ENCODE results near the gene CHRNG.

The CHRNG gene

DNA sequence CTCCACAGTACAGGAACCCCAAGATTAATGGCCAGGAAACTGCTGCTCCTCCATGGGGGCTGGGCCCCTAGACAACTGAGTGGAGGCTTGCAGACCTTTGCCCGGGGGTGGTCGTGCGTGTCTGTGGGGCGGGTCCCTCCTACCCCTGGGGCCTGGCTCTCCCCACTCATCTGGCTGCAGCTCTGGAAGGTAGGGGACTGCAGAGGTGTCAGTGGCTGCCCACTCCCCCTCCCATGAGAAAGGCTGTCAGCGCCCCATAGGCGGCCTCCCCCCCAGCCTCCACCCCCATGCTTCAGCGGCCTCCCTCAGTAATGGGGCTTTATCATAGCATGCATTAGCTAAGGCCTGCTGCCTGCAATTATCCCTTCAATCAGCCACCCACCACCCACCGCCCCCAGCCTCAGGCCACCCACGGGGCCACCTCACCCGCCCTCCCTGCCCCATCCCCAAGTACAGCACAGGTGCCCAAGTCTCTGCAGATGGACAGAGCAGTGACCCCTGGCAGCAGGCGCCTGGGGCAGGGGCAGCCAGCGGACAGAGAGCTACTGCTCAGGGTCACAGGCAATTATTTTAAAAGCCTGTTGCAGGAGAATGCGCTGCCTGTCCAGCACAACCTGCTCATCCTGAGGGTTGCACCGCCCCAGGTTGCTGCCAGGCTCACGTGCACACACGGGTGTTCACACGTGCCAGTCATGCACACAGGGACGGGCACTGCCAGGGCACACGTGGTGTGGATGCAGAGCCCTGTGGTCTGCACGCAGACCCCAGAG, 42.8 kb upstream of the CHRNG start:
- no peaks in the 10 kb centered on the region for H3K36me3 ChIP-seq (ENCODE audit: insufficient read depth, low read length)
- no peak overlapping the region for H3K4me3 ChIP-seq (ENCODE audit: low read depth, low read length)
- H2AFZ ChIP-seq (ENCODE audit: low read length, unreplicated experiment): no peak overlapping the region
- H3K4me1 ChIP-seq (ENCODE audit: control insufficient read depth, insufficient read depth, low read length, unreplicated experiment): no peaks in the 10 kb centered on the region
- H3K79me2 ChIP-seq (ENCODE audit: control insufficient read depth, insufficient read depth, low read length, unreplicated experiment): no peaks in the 10 kb centered on the region
- H3K27ac ChIP-seq (ENCODE audit: low read depth, low read length): no peak overlapping the region
- H3K27me3 ChIP-seq (ENCODE audit: insufficient read depth, low read length): peaks cover 22% of the 10 kb centered on the region

GRCh38 chr2:232497348-232497747, 42.1 kb upstream of the CHRNG start:
- H2AFZ ChIP-seq (ENCODE audit: low read length, unreplicated experiment): no peak overlapping the region
- H3K4me1 ChIP-seq (ENCODE audit: control insufficient read depth, insufficient read depth, low read length, unreplicated experiment): no peaks in the 10 kb centered on the region
- H3K27me3 ChIP-seq (ENCODE audit: insufficient read depth, low read length): peaks cover 27% of the 10 kb centered on the region
- no peak overlapping the region for H3K4me3 ChIP-seq (ENCODE audit: low read depth, low read length)
- no peaks in the 10 kb centered on the region for H3K79me2 ChIP-seq (ENCODE audit: control insufficient read depth, insufficient read depth, low read length, unreplicated experiment)
- no peak overlapping the region for H3K27ac ChIP-seq (ENCODE audit: low read depth, low read length)
- H3K36me3 ChIP-seq (ENCODE audit: insufficient read depth, low read length): no peaks in the 10 kb centered on the region

GRCh38 chr2:232498452-232498851, 41.0 kb upstream of the CHRNG start:
- H3K4me1 ChIP-seq (ENCODE audit: control insufficient read depth, insufficient read depth, low read length, unreplicated experiment): peaks cover 2% of the 10 kb centered on the region
- H3K27me3 ChIP-seq (ENCODE audit: insufficient read depth, low read length): peaks cover 38% of the 10 kb centered on the region
- H3K79me2 ChIP-seq (ENCODE audit: control insufficient read depth, insufficient read depth, low read length, unreplicated experiment): no peaks in the 10 kb centered on the region
- H3K4me3 ChIP-seq (ENCODE audit: low read depth, low read length): no peak overlapping the region
- no peaks in the 10 kb centered on the region for H3K36me3 ChIP-seq (ENCODE audit: insufficient read depth, low read length)
- no peak overlapping the region for H2AFZ ChIP-seq (ENCODE audit: low read length, unreplicated experiment)
- H3K27ac ChIP-seq (ENCODE audit: low read depth, low read length): no peak overlapping the region

DNA sequence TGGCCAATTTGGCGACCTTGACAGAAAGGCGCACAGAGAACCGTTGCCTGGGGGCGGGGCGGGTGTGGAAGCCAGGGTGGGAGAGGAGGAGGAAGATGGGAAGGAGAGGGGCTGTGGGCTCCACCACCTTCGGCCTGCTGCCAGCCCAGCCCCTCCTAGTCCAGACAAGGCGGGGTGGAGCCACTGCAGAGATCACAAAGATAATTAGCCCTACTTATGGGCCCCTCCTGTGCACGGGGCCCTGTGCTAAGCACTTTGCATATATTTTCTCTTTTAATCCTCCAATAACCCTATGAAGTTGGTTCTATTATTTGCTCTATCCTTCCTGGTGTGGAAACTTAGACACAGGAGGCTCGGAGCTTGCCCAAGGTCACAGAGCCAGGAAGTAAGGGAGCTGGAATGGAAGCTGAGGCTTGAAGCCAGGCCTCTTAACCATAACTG, 38.1 kb upstream of the CHRNG start:
- H3K79me2 ChIP-seq (ENCODE audit: control insufficient read depth, insufficient read depth, low read length, unreplicated experiment): no peaks in the 10 kb centered on the region
- H3K4me3 ChIP-seq (ENCODE audit: low read depth, low read length): no peak overlapping the region
- H3K4me1 ChIP-seq (ENCODE audit: control insufficient read depth, insufficient read depth, low read length, unreplicated experiment): peaks cover 2% of the 10 kb centered on the region
- no peak overlapping the region for H2AFZ ChIP-seq (ENCODE audit: low read length, unreplicated experiment)
- no peak overlapping the region for H3K27ac ChIP-seq (ENCODE audit: low read depth, low read length)
- peaks cover 64% of the 10 kb centered on the region for H3K27me3 ChIP-seq (ENCODE audit: insufficient read depth, low read length)
- H3K36me3 ChIP-seq (ENCODE audit: insufficient read depth, low read length): no peaks in the 10 kb centered on the region

- Histone ChIP-seq H3K36me3 (ENCODE audit: insufficient read depth, low read length) (no peaks in the 10 kb centered on the region), H3K27me3 (ENCODE audit: insufficient read depth, low read length) (peaks cover 64% of the 10 kb centered on the region), H3K4me3 (ENCODE audit: low read depth, low read length) (no peak overlapping the region), H2AFZ (ENCODE audit: low read length, unreplicated experiment) (no peak overlapping the region), H3K27ac (ENCODE audit: low read depth, low read length) (no peak overlapping the region), H3K4me1 (ENCODE audit: control insufficient read depth, insufficient read depth, low read length, unreplicated experiment) (peaks cover 2% of the 10 kb centered on the region), H3K79me2 (ENCODE audit: control insufficient read depth, insufficient read depth, low read length, unreplicated experiment) (no peaks in the 10 kb centered on the region)
Measured at GRCh38 chr2:232501794-232502390, 37.6 kb upstream of the CHRNG start.

GRCh38 chr2:232502511-232502910, 37.0 kb upstream of the CHRNG start:
- Histone ChIP-seq H3K27ac (ENCODE audit: low read depth, low read length) (no peak overlapping the region), H3K79me2 (ENCODE audit: control insufficient read depth, insufficient read depth, low read length, unreplicated experiment) (no peaks in the 10 kb centered on the region), H3K4me3 (ENCODE audit: low read depth, low read length) (no peak overlapping the region), H3K4me1 (ENCODE audit: control insufficient read depth, insufficient read depth, low read length, unreplicated experiment) (peaks cover 2% of the 10 kb centered on the region), H2AFZ (ENCODE audit: low read length, unreplicated experiment) (no peak overlapping the region), H3K27me3 (ENCODE audit: insufficient read depth, low read length) (peaks cover 70% of the 10 kb centered on the region), H3K36me3 (ENCODE audit: insufficient read depth, low read length) (no peaks in the 10 kb centered on the region)

- Histone ChIP-seq H3K27me3 (ENCODE audit: insufficient read depth, low read length) (peaks cover 70% of the 10 kb centered on the region), H3K36me3 (ENCODE audit: insufficient read depth, low read length) (no peaks in the 10 kb centered on the region), H3K4me3 (ENCODE audit: low read depth, low read length) (peak overlapping the region; percentile 55), H3K79me2 (ENCODE audit: control insufficient read depth, insufficient read depth, low read length, unreplicated experiment) (no peaks in the 10 kb centered on the region), H3K4me1 (ENCODE audit: control insufficient read depth, insufficient read depth, low read length, unreplicated experiment) (peaks cover 2% of the 10 kb centered on the region), H2AFZ (ENCODE audit: low read length, unreplicated experiment) (no peak overlapping the region), H3K27ac (ENCODE audit: low read depth, low read length) (no peak overlapping the region)
Measured at GRCh38 chr2:232502911-232503808, 36.3 kb upstream of the CHRNG start.

DNA sequence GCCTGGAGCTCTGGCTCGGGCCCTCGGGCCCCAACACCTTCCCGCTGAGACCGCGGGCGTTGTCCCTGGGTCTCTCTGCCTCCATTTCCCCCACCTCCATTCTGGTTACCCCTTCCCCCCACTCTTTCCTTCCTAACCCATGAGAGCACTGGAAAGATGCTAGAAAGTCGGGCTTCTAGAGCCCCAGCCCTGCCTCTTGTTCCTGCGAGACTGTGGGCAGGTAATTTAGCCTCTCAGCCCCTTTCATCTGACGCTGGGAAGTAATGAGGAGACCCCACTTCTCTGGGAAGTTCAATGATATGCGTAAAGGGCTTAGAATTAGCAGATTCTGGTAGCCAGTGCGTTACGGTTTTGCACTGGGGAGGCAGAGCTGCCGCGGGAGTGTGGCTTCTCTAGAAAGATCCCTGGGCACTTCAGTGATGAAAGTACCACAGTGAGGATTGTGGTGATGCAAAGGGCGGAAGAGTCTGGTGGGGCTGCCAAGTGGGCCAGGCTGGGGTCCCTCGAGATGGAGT, 35.6 kb upstream of the CHRNG start:
- Histone ChIP-seq H3K4me3 (ENCODE audit: low read depth, low read length) (no peak overlapping the region), H3K79me2 (ENCODE audit: control insufficient read depth, insufficient read depth, low read length, unreplicated experiment) (no peaks in the 10 kb centered on the region), H3K27me3 (ENCODE audit: insufficient read depth, low read length) (peaks cover 65% of the 10 kb centered on the region), H3K36me3 (ENCODE audit: insufficient read depth, low read length) (no peaks in the 10 kb centered on the region), H3K27ac (ENCODE audit: low read depth, low read length) (no peak overlapping the region), H3K4me1 (ENCODE audit: control insufficient read depth, insufficient read depth, low read length, unreplicated experiment) (peaks cover 2% of the 10 kb centered on the region), H2AFZ (ENCODE audit: low read length, unreplicated experiment) (no peak overlapping the region)

GRCh38 chr2:232504438-232504837, 35.1 kb upstream of the CHRNG start:
- Histone ChIP-seq H3K27me3 (ENCODE audit: insufficient read depth, low read length) (peaks cover 63% of the 10 kb centered on the region), H3K27ac (ENCODE audit: low read depth, low read length) (no peak overlapping the region), H3K79me2 (ENCODE audit: control insufficient read depth, insufficient read depth, low read length, unreplicated experiment) (no peaks in the 10 kb centered on the region)

DNA sequence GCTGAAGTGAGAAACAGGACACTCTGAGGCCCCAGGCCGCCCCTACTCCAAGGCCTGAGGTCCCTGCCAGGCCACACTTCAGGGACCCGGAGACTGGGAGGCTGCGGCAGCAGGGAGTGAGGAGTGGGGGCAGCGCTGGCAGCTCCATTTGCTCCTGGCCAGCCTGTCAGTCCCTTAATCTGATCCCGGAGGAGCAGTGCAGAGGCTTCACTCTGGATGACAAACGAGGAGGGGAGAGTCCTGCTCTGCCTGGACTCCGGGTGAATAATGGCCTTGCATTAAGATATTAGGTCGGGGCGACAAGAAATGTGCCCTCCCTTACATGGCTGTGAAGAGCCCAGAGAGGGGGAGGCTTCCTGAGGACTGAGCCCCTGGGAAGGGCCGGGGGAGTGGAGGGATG, 33.6 kb upstream of the CHRNG start:
- no peaks in the 10 kb centered on the region for H3K36me3 ChIP-seq (ENCODE audit: insufficient read depth, low read length)
- no peaks in the 10 kb centered on the region for H3K79me2 ChIP-seq (ENCODE audit: control insufficient read depth, insufficient read depth, low read length, unreplicated experiment)
- H2AFZ ChIP-seq (ENCODE audit: low read length, unreplicated experiment): no peak overlapping the region
- H3K4me1 ChIP-seq (ENCODE audit: control insufficient read depth, insufficient read depth, low read length, unreplicated experiment): peaks cover 2% of the 10 kb centered on the region
- no peak overlapping the region for H3K4me3 ChIP-seq (ENCODE audit: low read depth, low read length)
- H3K27ac ChIP-seq (ENCODE audit: low read depth, low read length): no peak overlapping the region
- peaks cover 60% of the 10 kb centered on the region for H3K27me3 ChIP-seq (ENCODE audit: insufficient read depth, low read length)

More at GRCh38 chr2:232504438-232504837, 35.1 kb upstream of the CHRNG start:
- no peak overlapping the region for H3K4me3 ChIP-seq (ENCODE audit: low read depth, low read length)
- H3K36me3 ChIP-seq (ENCODE audit: insufficient read depth, low read length): no peaks in the 10 kb centered on the region
- H3K4me1 ChIP-seq (ENCODE audit: control insufficient read depth, insufficient read depth, low read length, unreplicated experiment): peaks cover 2% of the 10 kb centered on the region
- no peak overlapping the region for H2AFZ ChIP-seq (ENCODE audit: low read length, unreplicated experiment)

All from ACC112 (cell line).